HCT116 (cell line): ENCODE results near the gene TP53TG5. TPM values are rescaled to one million over a fixed set of nuclear protein-coding genes. Genes with fewer than 3 reads are reported as not detected.

Experiments
- ATAC-seq: fragments of 200-7000 bp; cut with Tn5 transposase; 2 replicates; pipeline ENCODE4 v1.9.1; 2020; ENCODE audit warnings: mild to moderate bottlenecking, moderate library complexity
- BruUV-seq: library from RNA; stranded (reverse); fragments of 400-500 nt; replicated peaks from 2 replicates; lab custom pipeline; 2021; lab: Mats Ljungman, UMichigan
- CTCF ChIA-PET: fragments of 300-600 bp; sonication (Branson Sonifier 250); formaldehyde crosslinking; loops from one replicate; lab custom pipeline; 2021; ENCODE audit warnings: antibody characterized with exemption; lab: Charles Lee
- POLR2A ChIA-PET: fragments of 300-600, 350-600 bp; sonication (Branson Sonifier 250); formaldehyde crosslinking; loops from one replicate; lab custom pipeline; 2021; ENCODE audit warnings: antibody characterized with exemption; lab: Charles Lee
- RAD21 ChIA-PET, 2 experiments: fragments of 300-600 bp; sonication (Branson Sonifier 250); formaldehyde crosslinking; loops; one replicate each; lab custom pipeline; 2023; ENCODE audit warnings: low total read pairs in 2 of 2; ENCODE audit not compliant: uncharacterized antibody in 2 of 2, unreplicated experiment in 2 of 2, low non-redundant PET in 1 of 2; lab: Charles Lee
- DNase-seq: peaks from one replicate; pipeline ENCODE4 v3.0.0-alpha.2; 2010; ENCODE audit warnings: low read depth, low spot score
- H2AFZ ChIP-seq: fragments of 200-600 bp; shearing (Covaris generic), sonication (generic); 2 replicates; pipeline ENCODE4 v1.6.1; 2017; ENCODE audit warnings: low read depth, mixed run types, mixed read lengths, antibody characterized with exemption, low read length; ENCODE audit not compliant: poor library complexity, severe bottlenecking
- H3K27ac ChIP-seq: 2 replicates; pipeline ENCODE4 v1.5.1; 2012; ENCODE audit warnings: low read depth, low read length
- H3K27me3 ChIP-seq: fragments of 200-600 bp; sonication (generic); 2 replicates; pipeline ENCODE4 v1.6.1; 2016; ENCODE audit warnings: mixed run types, low read length, mixed read lengths; ENCODE audit not compliant: insufficient read depth
- H3K36me3 ChIP-seq, 2 experiments: fragments of 200-500 bp in 1 of 2; fragments of 200-600 bp in 1 of 2; sonication (Bioruptor generic) in 1 of 2; sonication (generic) in 1 of 2; 2 replicates each; pipeline versions ENCODE4 v1.5.1 to v1.6.1; 2014 to 2016; ENCODE audit warnings: low read length in 2 of 2, inconsistent platforms in 1 of 2, mixed read lengths in 1 of 2, mixed run types in 1 of 2; ENCODE audit not compliant: insufficient read depth in 2 of 2, control insufficient read depth in 1 of 2
- H3K4me1 ChIP-seq, 2 experiments: fragments of 200-600 bp in 1 of 2; sonication (generic) in 1 of 2; 2 replicates each; pipeline versions ENCODE4 v1.5.1 to v1.6.1; 2012 to 2017; ENCODE audit warnings: low read length in 2 of 2, inconsistent platforms in 1 of 2, mild to moderate bottlenecking in 1 of 2, mixed read lengths in 1 of 2, mixed run types in 1 of 2, moderate library complexity in 1 of 2; ENCODE audit not compliant: insufficient read depth in 2 of 2, control insufficient read depth in 1 of 2
- H3K4me2 ChIP-seq: fragments of 200-600 bp; sonication (generic); 2 replicates; pipeline ENCODE4 v1.6.1; 2017; ENCODE audit warnings: mixed run types, low read length, mixed read lengths
- H3K4me3 ChIP-seq, 2 experiments: fragments of 200-600 bp in 1 of 2; sonication (generic) in 1 of 2; replicated peaks in 1 of 2; 2 replicates each; pipeline ENCODE4 v1.5.1; 2011 to 2016; ENCODE audit warnings: low read length in 2 of 2, control low read depth in 1 of 2, low read depth in 1 of 2, mild to moderate bottlenecking in 1 of 2, mixed read lengths in 1 of 2, mixed run types in 1 of 2
- H3K79me2 ChIP-seq: fragments of 200-600 bp; sonication (generic); 2 replicates; pipeline ENCODE4 v1.6.1; 2017; ENCODE audit warnings: mild to moderate bottlenecking, mixed run types, low read length, moderate library complexity, mixed read lengths; ENCODE audit not compliant: insufficient read depth
- H3K9ac ChIP-seq: fragments of 200-600 bp; sonication (generic); 2 replicates; pipeline ENCODE4 v1.6.1; 2016; ENCODE audit warnings: low read length, mixed read lengths
- H3K9me2 ChIP-seq: fragments of 200-600 bp; sonication (generic), shearing (Covaris generic); 2 replicates; pipeline ENCODE4 v1.6.1; 2017; ENCODE audit warnings: mixed run types, mild to moderate bottlenecking, moderate library complexity; ENCODE audit not compliant: insufficient read depth
- H3K9me3 ChIP-seq, 2 experiments: fragments of 200-500 bp in 1 of 2; fragments of 200-600 bp in 1 of 2; sonication (Bioruptor generic) in 1 of 2; sonication (generic) in 1 of 2; 2 replicates each; pipeline ENCODE4 v1.6.1; 2014 to 2017; ENCODE audit warnings: low read length in 2 of 2, mixed read lengths in 2 of 2, inconsistent platforms in 1 of 2, low read depth in 1 of 2, mild to moderate bottlenecking in 1 of 2, mixed run types in 1 of 2, moderate library complexity in 1 of 2; ENCODE audit not compliant: control insufficient read depth in 1 of 2, insufficient read depth in 1 of 2
- H4K20me1 ChIP-seq: fragments of 200-600 bp; sonication (generic), shearing (Covaris generic); 2 replicates; pipeline ENCODE4 v1.6.1; 2017; ENCODE audit warnings: mixed run types, mild to moderate bottlenecking, moderate library complexity; ENCODE audit not compliant: insufficient read depth
- FOSL1 ChIP-seq: IDR thresholded peaks from 2 replicates; pipeline ENCODE4 v1.6.1; 2012; ENCODE audit warnings: low read depth
- POLR2AphosphoS5 ChIP-seq: IDR thresholded peaks from 2 replicates; pipeline ENCODE4 v1.6.1; 2011; ENCODE audit warnings: mild to moderate bottlenecking, low read depth, low read length, moderate library complexity
- SP1 ChIP-seq: IDR thresholded peaks from 2 replicates; pipeline ENCODE4 v1.6.1; 2012; ENCODE audit warnings: low read depth
- ZNF274 ChIP-seq: fragments of 200-500 bp; sonication (Bioruptor generic); IDR thresholded peaks from 2 replicates; pipeline ENCODE4 v1.6.1; 2014; ENCODE audit warnings: mild to moderate bottlenecking, low read depth, low read length, inconsistent platforms
- intact Hi-C: fragments of 100-400 bp; cut with micrococcal nuclease; formaldehyde crosslinking; loops from 2 replicates; pipeline ENCODE4 v1.10.0; 2022
- total RNA-seq: library from RNA; stranded (reverse); gene quantifications from one replicate; pipeline ENCODE4 v1.2.1, GENCODE V29; 2021; ENCODE audit not compliant: unreplicated experiment
- TF ChIP-seq, protein P1 (sequence below): IDR thresholded peaks from 2 replicates; pipeline ENCODE4 v1.6.1; 2012; ENCODE audit warnings: low read depth
- TF ChIP-seq, protein P2 (sequence below): IDR thresholded peaks from 2 replicates; pipeline ENCODE4 v1.6.1; 2012

The TP53TG5 gene
- total RNA-seq, 1 experiment from 2014 or later, result 0.76 TPM

DNA sequence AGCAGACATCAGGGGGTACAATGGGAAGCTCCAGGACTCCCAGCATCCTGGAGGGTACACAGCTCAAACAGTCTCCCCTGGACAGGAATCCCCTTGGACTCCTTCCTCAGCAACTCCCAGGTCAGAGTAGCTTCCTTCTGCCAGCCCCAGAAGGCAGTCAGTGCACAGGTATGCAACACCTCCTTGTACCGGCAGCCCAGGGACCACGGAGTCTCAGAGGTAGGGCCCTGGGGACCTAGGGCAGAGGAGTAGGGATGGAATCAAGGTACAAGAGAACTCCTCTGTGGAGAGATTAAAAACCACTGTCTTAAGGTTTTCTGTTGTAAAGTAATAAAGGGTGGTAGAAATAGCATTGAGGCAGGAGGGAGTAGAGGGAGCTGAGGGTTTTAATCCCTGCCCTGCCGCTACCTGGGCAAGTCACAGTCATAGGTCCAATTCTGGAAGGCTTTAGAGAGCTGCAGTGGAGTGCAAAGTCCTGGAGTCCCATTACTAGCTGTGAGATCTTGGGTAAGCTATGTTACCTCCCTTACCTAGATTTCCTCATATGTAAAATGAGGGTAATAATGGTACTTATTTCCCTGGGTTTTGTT is 7.5 kb downstream of the TP53TG5 start:
- ChIA-PET RAD21 (no interaction called here), CTCF (interaction anchor here (0.9 to 8.3 kb wide), 3 partner anchors 10 to 400 kb away, joined by 3 to 61 read pairs (median 3); no protein-coding TSS in a partner anchor), POLR2A (no interaction called here)
- ATAC-seq, result no peak
- H2AFZ ChIP-seq, result no peak overlapping the region
- intact Hi-C loops, result no loop called here
- H3K4me2 ChIP-seq, result no peak overlapping the region
- no peak for DNase-seq
- no peaks in the 10 kb centered on the region for H3K9me3 ChIP-seq
- H3K4me3 ChIP-seq, result no peak overlapping the region
- H3K9ac ChIP-seq, result no peak overlapping the region
- H3K9me2 ChIP-seq, result no peaks in the 10 kb centered on the region
- H4K20me1 ChIP-seq, result no peaks in the 10 kb centered on the region
- TF ChIP-seq, protein P1, sequence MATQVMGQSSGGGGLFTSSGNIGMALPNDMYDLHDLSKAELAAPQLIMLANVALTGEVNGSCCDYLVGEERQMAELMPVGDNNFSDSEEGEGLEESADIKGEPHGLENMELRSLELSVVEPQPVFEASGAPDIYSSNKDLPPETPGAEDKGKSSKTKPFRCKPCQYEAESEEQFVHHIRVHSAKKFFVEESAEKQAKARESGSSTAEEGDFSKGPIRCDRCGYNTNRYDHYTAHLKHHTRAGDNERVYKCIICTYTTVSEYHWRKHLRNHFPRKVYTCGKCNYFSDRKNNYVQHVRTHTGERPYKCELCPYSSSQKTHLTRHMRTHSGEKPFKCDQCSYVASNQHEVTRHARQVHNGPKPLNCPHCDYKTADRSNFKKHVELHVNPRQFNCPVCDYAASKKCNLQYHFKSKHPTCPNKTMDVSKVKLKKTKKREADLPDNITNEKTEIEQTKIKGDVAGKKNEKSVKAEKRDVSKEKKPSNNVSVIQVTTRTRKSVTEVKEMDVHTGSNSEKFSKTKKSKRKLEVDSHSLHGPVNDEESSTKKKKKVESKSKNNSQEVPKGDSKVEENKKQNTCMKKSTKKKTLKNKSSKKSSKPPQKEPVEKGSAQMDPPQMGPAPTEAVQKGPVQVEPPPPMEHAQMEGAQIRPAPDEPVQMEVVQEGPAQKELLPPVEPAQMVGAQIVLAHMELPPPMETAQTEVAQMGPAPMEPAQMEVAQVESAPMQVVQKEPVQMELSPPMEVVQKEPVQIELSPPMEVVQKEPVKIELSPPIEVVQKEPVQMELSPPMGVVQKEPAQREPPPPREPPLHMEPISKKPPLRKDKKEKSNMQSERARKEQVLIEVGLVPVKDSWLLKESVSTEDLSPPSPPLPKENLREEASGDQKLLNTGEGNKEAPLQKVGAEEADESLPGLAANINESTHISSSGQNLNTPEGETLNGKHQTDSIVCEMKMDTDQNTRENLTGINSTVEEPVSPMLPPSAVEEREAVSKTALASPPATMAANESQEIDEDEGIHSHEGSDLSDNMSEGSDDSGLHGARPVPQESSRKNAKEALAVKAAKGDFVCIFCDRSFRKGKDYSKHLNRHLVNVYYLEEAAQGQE, result no peak
- TF ChIP-seq FOSL1 (no peak), SP1 (no peak), ZNF274 (no peak), POLR2AphosphoS5 (no peak)
- TF ChIP-seq, protein P2, sequence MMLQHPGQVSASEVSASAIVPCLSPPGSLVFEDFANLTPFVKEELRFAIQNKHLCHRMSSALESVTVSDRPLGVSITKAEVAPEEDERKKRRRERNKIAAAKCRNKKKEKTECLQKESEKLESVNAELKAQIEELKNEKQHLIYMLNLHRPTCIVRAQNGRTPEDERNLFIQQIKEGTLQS, result no peak
- TF ChIP-seq, all 23 proteins: peak for 0
- peaks cover 4% of the 10 kb centered on the region; the same call in 1 of the 2 replicates for H3K79me2 ChIP-seq
- no peak overlapping the region for H3K27ac ChIP-seq
- no peaks in the 10 kb centered on the region for H3K27me3 ChIP-seq
- H3K36me3 ChIP-seq, result peaks cover 12 to 23% of the 10 kb centered on the region in 2 experiments; a peak in 3 of 4 replicates
- BruUV-seq, result no TSS peak
- H3K4me1 ChIP-seq, result peaks cover 0 to 15% of the 10 kb centered on the region in 2 experiments; a peak in 2 of 4 replicates
